CD4-positive, alpha-beta T cell treated with Interleukin-17A for 4 hours (primary cell): ENCODE results near the gene FMN1.

ENCODE experiments used
- DNase-seq: peaks from one replicate; pipeline ENCODE4 v3.0.0-alpha.2; 2020; ENCODE audit warnings: mixed read lengths

The FMN1 gene

GRCh38 chr15:33046329-33046728, 148.2 kb downstream of the FMN1 start:
- no peak for DNase-seq

- no peak for DNase-seq
Observed at GRCh38 chr15:33045066-33045810, 149.3 kb downstream of the FMN1 start.

- DNase-seq = no peak
Observed at GRCh38 chr15:33044598-33044997, 149.9 kb downstream of the FMN1 start.

GRCh38 chr15:33043636-33044035, 150.9 kb downstream of the FMN1 start:
- no peak for DNase-seq

GRCh38 chr15:33040496-33040895, 154.0 kb downstream of the FMN1 start:
- no peak for DNase-seq

- no peak for DNase-seq
Observed at GRCh38 chr15:33034588-33034987, 159.9 kb downstream of the FMN1 start.

- DNase-seq = no peak
Observed at GRCh38 chr15:33032053-33032452, 162.5 kb downstream of the FMN1 start.

- DNase-seq = no peak
Observed at GRCh38 chr15:33031324-33031821, 163.1 kb downstream of the FMN1 start.

GRCh38 chr15:33030315-33030714, 164.2 kb downstream of the FMN1 start:
- no peak for DNase-seq

- no peak for DNase-seq
Observed at GRCh38 chr15:33029109-33029652, 165.3 kb downstream of the FMN1 start.

- no peak for DNase-seq
Observed at GRCh38 chr15:33028495-33028894, 166.0 kb downstream of the FMN1 start.

GRCh38 chr15:33027306-33028035, 167.0 kb downstream of the FMN1 start:
- no peak for DNase-seq

- no peak for DNase-seq
Observed at GRCh38 chr15:33026614-33027013, 167.9 kb downstream of the FMN1 start.

- peak; percentile 11 for DNase-seq
Observed at GRCh38 chr15:33022629-33023028, 171.9 kb downstream of the FMN1 start.

GRCh38 chr15:33021806-33022389, 172.6 kb downstream of the FMN1 start:
- peak; percentile 13 for DNase-seq

GRCh38 chr15:33019354-33019981, 175.0 kb downstream of the FMN1 start:
- no peak for DNase-seq

GRCh38 chr15:33016405-33017024, 178.0 kb downstream of the FMN1 start:
- DNase-seq = peak; percentile 20

GRCh38 chr15:33014586-33014985, 179.9 kb downstream of the FMN1 start:
- no peak for DNase-seq

- DNase-seq = no peak
Observed at GRCh38 chr15:33013827-33014445, 180.6 kb downstream of the FMN1 start.

- no peak for DNase-seq
Observed at GRCh38 chr15:33011976-33012375, 182.5 kb downstream of the FMN1 start.

GRCh38 chr15:33009603-33010002, 184.9 kb downstream of the FMN1 start:
- DNase-seq = no peak

GRCh38 chr15:33009026-33009425, 185.5 kb downstream of the FMN1 start:
- no peak for DNase-seq
